DND-41 (cell line): ENCODE results near the gene REEP6.

ENCODE experiments used
- ATAC-seq: fragments of 200-7000 bp; cut with Tn5 transposase; 3 replicates; pipeline ENCODE4 v1.9.1; 2021; ENCODE audit warnings: low read depth; ENCODE audit not compliant: insufficient read depth
- DNase-seq: peaks from one replicate; pipeline ENCODE4 v3.0.0-alpha.2; 2020
- H2AFZ ChIP-seq: 2 replicates; pipeline ENCODE4 v1.6.0; 2012; ENCODE audit warnings: low read depth, low read length
- H3K27ac ChIP-seq: 2 replicates; pipeline ENCODE4 v1.5.1; 2012; ENCODE audit warnings: low read length, inconsistent platforms
- H3K27me3 ChIP-seq: fragments of 200-600 bp; sonication (generic); 2 replicates; pipeline ENCODE4 v1.6.0; 2012; ENCODE audit warnings: low read length, mild to moderate bottlenecking, inconsistent platforms; ENCODE audit not compliant: insufficient read depth, poor library complexity
- H3K36me3 ChIP-seq: 2 replicates; pipeline ENCODE4 v1.5.1; 2012; ENCODE audit warnings: low read length, inconsistent platforms; ENCODE audit not compliant: insufficient read depth
- H3K4me1 ChIP-seq: 2 replicates; pipeline ENCODE4 v1.5.1; 2012; ENCODE audit warnings: mild to moderate bottlenecking, low read length; ENCODE audit not compliant: insufficient read depth
- H3K4me2 ChIP-seq: 2 replicates; pipeline ENCODE4 v1.6.0; 2012; ENCODE audit warnings: mild to moderate bottlenecking, moderate library complexity, low read length, inconsistent platforms; ENCODE audit not compliant: insufficient read depth
- H3K4me3 ChIP-seq, 2 experiments: fragments of 200-600 bp in 1 of 2; shearing (Covaris generic) in 1 of 2; 2 replicates each; pipeline ENCODE4 v1.5.1; 2012 to 2016; ENCODE audit warnings: inconsistent platforms in 2 of 2, low read length in 2 of 2, mild to moderate bottlenecking in 2 of 2, low read depth in 1 of 2, moderate library complexity in 1 of 2
- H3K79me2 ChIP-seq: 2 replicates; pipeline ENCODE4 v1.6.0; 2012; ENCODE audit warnings: low read length, inconsistent platforms; ENCODE audit not compliant: insufficient read depth
- H3K9ac ChIP-seq: 2 replicates; pipeline ENCODE4 v1.6.0; 2012; ENCODE audit warnings: low read depth, mild to moderate bottlenecking, inconsistent platforms, low read length, moderate library complexity
- H3K9me3 ChIP-seq: 2 replicates; pipeline ENCODE4 v1.5.1; 2012; ENCODE audit warnings: low read length, moderate library complexity, mild to moderate bottlenecking, inconsistent platforms; ENCODE audit not compliant: insufficient read depth, severe bottlenecking
- H4K20me1 ChIP-seq: 2 replicates; pipeline ENCODE4 v1.6.0; 2012; ENCODE audit warnings: low read length; ENCODE audit not compliant: insufficient read depth
- EZH2 ChIP-seq: IDR thresholded peaks from 3 replicates; pipeline ENCODE4 v1.6.1; 2012; ENCODE audit warnings: borderline replicate concordance, low read depth, mild to moderate bottlenecking, moderate library complexity, low read length, inconsistent platforms; ENCODE audit not compliant: severe bottlenecking
- TF ChIP-seq, protein P1 (sequence below): IDR thresholded peaks from 2 replicates; pipeline ENCODE4 v1.5.1; 2012; ENCODE audit warnings: borderline replicate concordance, low read length, moderate library complexity, mild to moderate bottlenecking; ENCODE audit not compliant: poor library complexity, severe bottlenecking; ENCODE audit errors: extremely low read depth

The REEP6 gene

DNA sequence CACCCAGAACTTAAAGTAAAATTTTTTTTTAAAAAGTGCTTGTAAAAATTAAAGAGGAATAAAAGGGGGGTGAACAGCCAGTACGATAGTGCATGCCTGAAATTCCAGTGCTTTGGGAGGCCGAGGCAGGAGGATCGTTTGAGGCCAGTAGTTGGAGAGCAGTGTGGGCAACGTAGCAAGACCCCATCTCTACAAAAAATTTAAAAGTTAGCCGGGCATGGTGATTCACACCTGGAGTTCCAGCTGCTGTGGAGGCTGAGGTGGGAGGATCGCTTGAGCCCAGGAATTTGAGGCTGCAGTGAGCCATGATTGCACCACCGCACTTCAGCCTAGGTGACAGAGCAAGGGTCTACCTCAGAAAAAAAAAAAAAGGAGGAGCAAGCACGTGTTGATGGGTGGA is 14.0 kb downstream of the REEP6 start:
- H3K9ac ChIP-seq: no peak overlapping the region
- no peaks in the 10 kb centered on the region for H3K36me3 ChIP-seq
- no peak overlapping the region for H2AFZ ChIP-seq
- no peak overlapping the region for H3K4me3 ChIP-seq
- no peaks in the 10 kb centered on the region; the same call in 1 of the 2 replicates for H4K20me1 ChIP-seq
- no peak for DNase-seq
- H3K27ac ChIP-seq: no peak overlapping the region
- 0 out of 2 replicates have a peak, but pooled peaks cover 3% of the 10 kb centered on the region for H3K4me1 ChIP-seq
- H3K9me3 ChIP-seq: no peaks in the 10 kb centered on the region
- H3K4me2 ChIP-seq: no peak overlapping the region
- TF ChIP-seq, protein P1, sequence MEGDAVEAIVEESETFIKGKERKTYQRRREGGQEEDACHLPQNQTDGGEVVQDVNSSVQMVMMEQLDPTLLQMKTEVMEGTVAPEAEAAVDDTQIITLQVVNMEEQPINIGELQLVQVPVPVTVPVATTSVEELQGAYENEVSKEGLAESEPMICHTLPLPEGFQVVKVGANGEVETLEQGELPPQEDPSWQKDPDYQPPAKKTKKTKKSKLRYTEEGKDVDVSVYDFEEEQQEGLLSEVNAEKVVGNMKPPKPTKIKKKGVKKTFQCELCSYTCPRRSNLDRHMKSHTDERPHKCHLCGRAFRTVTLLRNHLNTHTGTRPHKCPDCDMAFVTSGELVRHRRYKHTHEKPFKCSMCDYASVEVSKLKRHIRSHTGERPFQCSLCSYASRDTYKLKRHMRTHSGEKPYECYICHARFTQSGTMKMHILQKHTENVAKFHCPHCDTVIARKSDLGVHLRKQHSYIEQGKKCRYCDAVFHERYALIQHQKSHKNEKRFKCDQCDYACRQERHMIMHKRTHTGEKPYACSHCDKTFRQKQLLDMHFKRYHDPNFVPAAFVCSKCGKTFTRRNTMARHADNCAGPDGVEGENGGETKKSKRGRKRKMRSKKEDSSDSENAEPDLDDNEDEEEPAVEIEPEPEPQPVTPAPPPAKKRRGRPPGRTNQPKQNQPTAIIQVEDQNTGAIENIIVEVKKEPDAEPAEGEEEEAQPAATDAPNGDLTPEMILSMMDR: no peak
- no peak for TF ChIP-seq EZH2
- no peaks in the 10 kb centered on the region for H3K79me2 ChIP-seq
- no peak for ATAC-seq
- no peaks in the 10 kb centered on the region for H3K27me3 ChIP-seq

DNA sequence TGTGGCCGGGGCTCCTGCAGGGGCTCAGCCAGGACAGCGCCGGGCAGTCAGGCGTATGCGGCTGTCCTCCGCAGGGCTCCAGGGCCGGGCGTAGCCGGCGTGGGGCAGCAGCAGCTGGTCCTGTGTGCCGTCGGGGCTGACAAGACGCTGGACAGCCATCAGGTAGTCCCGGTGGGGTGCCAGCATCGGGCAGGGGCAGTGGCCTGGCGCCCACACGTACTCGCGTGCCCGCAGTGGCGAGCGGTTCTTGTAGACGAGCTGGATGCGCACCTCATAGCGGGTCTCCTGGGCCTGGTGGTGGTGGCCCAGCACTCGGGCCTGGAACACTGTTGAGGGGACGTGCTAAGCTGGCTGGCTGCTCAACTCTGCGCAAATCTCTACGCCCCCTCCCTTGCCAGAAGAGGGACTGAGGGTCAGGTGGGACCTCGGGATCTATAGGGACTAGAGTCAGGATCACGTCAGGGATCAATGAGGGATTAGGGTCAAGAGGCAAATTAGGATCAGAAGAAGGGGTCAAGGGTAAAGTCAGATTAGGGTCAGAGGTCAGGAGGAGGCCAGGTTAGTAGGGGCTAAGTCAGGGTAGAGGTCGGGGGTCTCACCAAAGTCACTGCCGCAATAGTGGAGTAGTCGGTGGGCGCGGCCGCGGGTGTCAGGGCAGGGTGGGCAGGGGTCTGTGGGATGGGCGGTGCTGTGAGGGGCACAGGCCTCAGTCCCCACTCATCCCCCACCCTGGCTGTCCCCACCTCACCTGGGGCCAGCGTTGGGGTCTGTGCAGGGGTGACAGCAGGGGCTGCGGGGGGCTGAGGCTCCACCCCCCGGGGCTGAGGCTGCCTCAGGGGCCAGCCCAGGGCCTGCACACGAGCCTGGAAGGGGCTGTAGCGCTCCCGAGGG is 15.3 kb downstream of the REEP6 start:
- H3K36me3 ChIP-seq: no peaks in the 10 kb centered on the region
- no peak overlapping the region for H3K4me3 ChIP-seq
- no peak for TF ChIP-seq EZH2
- no peaks in the 10 kb centered on the region; the same call in 1 of the 2 replicates for H4K20me1 ChIP-seq
- no peaks in the 10 kb centered on the region for H3K79me2 ChIP-seq
- H3K4me2 ChIP-seq: no peak overlapping the region
- H3K27ac ChIP-seq: no peak overlapping the region
- no peak overlapping the region for H2AFZ ChIP-seq
- H3K9me3 ChIP-seq: no peaks in the 10 kb centered on the region
- H3K27me3 ChIP-seq: no peaks in the 10 kb centered on the region
- no peak for DNase-seq
- H3K4me1 ChIP-seq: 0 out of 2 replicates have a peak, but pooled peaks cover 3% of the 10 kb centered on the region
- H3K9ac ChIP-seq: no peak overlapping the region
- ATAC-seq: no peak

DNA sequence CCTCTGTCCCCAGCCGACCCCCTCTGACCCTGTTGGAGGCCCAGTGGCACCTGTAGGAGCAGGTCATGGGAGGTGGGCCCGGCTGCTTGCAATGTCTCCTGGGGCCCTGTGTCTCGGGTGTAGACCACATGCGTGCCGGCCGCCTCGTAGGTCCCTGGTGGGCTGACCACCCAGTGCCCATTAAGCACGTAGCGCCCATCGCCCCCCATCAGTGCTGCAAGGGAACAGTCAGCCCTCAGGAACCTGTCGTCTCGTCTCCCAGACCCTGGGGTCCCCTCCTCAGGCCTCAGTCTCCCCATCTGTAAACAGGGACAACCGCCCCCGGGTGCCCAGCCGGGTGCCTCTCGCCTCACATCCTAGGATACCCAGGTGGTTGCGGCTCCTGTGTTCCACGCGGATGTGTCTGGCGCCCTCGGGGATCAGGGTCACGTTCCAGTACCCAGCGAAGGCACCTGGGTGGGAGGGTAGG is 16.2 kb downstream of the REEP6 start:
- H3K79me2 ChIP-seq: no peaks in the 10 kb centered on the region
- H3K4me2 ChIP-seq: no peak overlapping the region
- H3K4me1 ChIP-seq: 0 out of 2 replicates have a peak, but pooled peaks cover 3% of the 10 kb centered on the region
- no peaks in the 10 kb centered on the region for H3K36me3 ChIP-seq
- H4K20me1 ChIP-seq: no peaks in the 10 kb centered on the region; the same call in 1 of the 2 replicates
- DNase-seq: no peak
- no peaks in the 10 kb centered on the region for H3K27me3 ChIP-seq
- no peak for ATAC-seq
- no peaks in the 10 kb centered on the region for H3K9me3 ChIP-seq
- H2AFZ ChIP-seq: no peak overlapping the region
- H3K27ac ChIP-seq: no peak overlapping the region
- H3K9ac ChIP-seq: no peak overlapping the region
- TF ChIP-seq EZH2: no peak
- TF ChIP-seq, protein P1: no peak
- H3K4me3 ChIP-seq: no peak overlapping the region
